Measurements from ENCODE around the gene GZMB.

DNA sequence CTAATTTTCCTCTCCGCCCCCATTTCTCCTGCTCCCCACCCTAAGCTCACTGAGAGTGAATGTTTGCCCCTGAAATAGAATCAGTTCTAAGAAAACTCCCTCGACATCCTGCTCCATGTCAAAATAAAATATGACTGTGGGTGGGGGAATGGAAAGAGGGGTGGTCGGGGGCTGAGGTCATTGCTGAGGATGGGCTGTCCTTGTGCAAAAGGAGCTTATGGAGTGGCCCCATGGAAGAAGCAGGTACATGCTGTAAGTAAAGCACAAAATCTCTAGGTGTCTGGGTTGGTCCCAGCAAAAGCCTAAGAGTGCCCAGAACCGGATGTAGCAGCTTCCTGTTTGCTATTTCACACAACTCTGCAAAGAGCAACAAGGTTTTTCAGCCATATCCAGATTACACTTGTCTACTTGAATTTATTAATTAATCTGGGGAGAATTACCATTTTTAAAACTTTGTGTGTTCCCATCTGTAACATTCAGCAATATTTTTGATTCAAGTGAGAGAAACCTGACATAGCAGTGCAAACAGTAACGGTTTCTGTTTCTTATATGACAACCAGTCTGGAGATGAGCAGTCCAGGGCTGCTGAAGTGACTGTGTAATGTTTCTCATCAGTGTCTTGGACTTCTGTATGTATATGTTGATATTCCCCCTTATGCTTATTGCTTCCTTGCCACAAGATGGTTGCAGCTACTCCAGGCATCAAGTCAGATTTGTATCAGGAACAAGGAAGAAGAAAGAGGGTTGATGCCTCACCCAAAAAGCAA, 40.4 kb upstream of the GZMB start:
- TF ChIP-seq, protein P1, sequence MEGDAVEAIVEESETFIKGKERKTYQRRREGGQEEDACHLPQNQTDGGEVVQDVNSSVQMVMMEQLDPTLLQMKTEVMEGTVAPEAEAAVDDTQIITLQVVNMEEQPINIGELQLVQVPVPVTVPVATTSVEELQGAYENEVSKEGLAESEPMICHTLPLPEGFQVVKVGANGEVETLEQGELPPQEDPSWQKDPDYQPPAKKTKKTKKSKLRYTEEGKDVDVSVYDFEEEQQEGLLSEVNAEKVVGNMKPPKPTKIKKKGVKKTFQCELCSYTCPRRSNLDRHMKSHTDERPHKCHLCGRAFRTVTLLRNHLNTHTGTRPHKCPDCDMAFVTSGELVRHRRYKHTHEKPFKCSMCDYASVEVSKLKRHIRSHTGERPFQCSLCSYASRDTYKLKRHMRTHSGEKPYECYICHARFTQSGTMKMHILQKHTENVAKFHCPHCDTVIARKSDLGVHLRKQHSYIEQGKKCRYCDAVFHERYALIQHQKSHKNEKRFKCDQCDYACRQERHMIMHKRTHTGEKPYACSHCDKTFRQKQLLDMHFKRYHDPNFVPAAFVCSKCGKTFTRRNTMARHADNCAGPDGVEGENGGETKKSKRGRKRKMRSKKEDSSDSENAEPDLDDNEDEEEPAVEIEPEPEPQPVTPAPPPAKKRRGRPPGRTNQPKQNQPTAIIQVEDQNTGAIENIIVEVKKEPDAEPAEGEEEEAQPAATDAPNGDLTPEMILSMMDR (conservative IDR thresholded peaks at IDR 0.05; ENCODE audit: low read length), result no peak
- no peak for TF ChIP-seq EZH2phosphoT487 (IDR thresholded peaks at IDR 0.05; ENCODE audit: borderline replicate concordance, low read depth, low read length)

Data from OCI-LY7 (cell line).